DOHH2 (cell line): ENCODE data around the gene RAB3IL1.

ENCODE experiments used
- H3F3A ChIP-seq: fragments of 200-600 bp; sonication (generic), shearing (Covaris generic); 2 replicates; pipeline ENCODE4 v1.6.0; 2016; ENCODE audit warnings: antibody characterized with exemption, mild to moderate bottlenecking; ENCODE audit not compliant: control insufficient read depth, insufficient read depth
- H3K27ac ChIP-seq: fragments of 200-600 bp; sonication (generic); 2 replicates; pipeline ENCODE4 v1.5.1; 2014; ENCODE audit warnings: low read depth, mild to moderate bottlenecking, low read length, moderate library complexity
- H3K27me3 ChIP-seq: fragments of 200-600 bp; sonication (generic); 2 replicates; pipeline ENCODE4 v1.6.1; 2014; ENCODE audit warnings: mild to moderate bottlenecking, low read length, mixed read lengths; ENCODE audit not compliant: control insufficient read depth
- H3K36me3 ChIP-seq: fragments of 200-600 bp; sonication (generic); 2 replicates; pipeline ENCODE4 v1.6.1; 2014; ENCODE audit warnings: mild to moderate bottlenecking, low read length, moderate library complexity, mixed read lengths; ENCODE audit not compliant: control insufficient read depth
- H3K4me1 ChIP-seq: fragments of 200-600 bp; sonication (generic); 2 replicates; pipeline ENCODE4 v1.6.1; 2014; ENCODE audit warnings: mild to moderate bottlenecking, low read length, mixed read lengths; ENCODE audit not compliant: control insufficient read depth
- H3K4me2 ChIP-seq: fragments of 200-600 bp; sonication (generic); 2 replicates; pipeline ENCODE4 v1.6.0; 2014; ENCODE audit warnings: mild to moderate bottlenecking, low read length, moderate library complexity
- H3K4me3 ChIP-seq: fragments of 200-600 bp; sonication (generic); 2 replicates; pipeline ENCODE4 v1.5.1; 2014; ENCODE audit warnings: mild to moderate bottlenecking, low read length, mixed read lengths
- H3K79me2 ChIP-seq: fragments of 200-600 bp; sonication (generic); 2 replicates; pipeline ENCODE4 v1.6.1; 2014; ENCODE audit warnings: mild to moderate bottlenecking, low read length, mixed read lengths; ENCODE audit not compliant: control insufficient read depth
- H3K9me2 ChIP-seq: fragments of 200-600 bp; sonication (generic); replicated peaks from 2 replicates; pipeline ENCODE4 v1.6.1; 2014; ENCODE audit warnings: mild to moderate bottlenecking, low read length, mixed read lengths; ENCODE audit not compliant: control insufficient read depth
- H3K9me3 ChIP-seq: fragments of 200-600 bp; sonication (generic); 2 replicates; pipeline ENCODE4 v1.6.1; 2014; ENCODE audit warnings: antibody characterized with exemption, low read length, mixed read lengths; ENCODE audit not compliant: control insufficient read depth, insufficient read depth
- H4K20me1 ChIP-seq: fragments of 200-600 bp; sonication (generic); 2 replicates; pipeline ENCODE4 v1.6.0; 2014; ENCODE audit warnings: low read depth, mild to moderate bottlenecking, antibody characterized with exemption, low read length, moderate library complexity; ENCODE audit not compliant: control insufficient read depth, insufficient read depth
- CTCF ChIP-seq: fragments of 200-600 bp; sonication (generic); IDR thresholded peaks from one replicate; pipeline ENCODE4 v1.5.1; 2014; ENCODE audit warnings: antibody characterized with exemption, mild to moderate bottlenecking, low read depth, low read length; ENCODE audit not compliant: poor library complexity, severe bottlenecking
- EZH2phosphoT487 ChIP-seq: fragments of 200-600 bp; sonication (generic); IDR thresholded peaks from 2 replicates; pipeline ENCODE4 v1.6.1; 2017; ENCODE audit warnings: borderline replicate concordance, mild to moderate bottlenecking, antibody characterized with exemption, low read length, moderate library complexity, mixed read lengths

RAB3IL1 gene

GRCh38 chr11:61869708-61870451, 47.5 kb downstream of the RAB3IL1 start:
- Histone ChIP-seq H3F3A (0 out of 2 replicates have a peak, but pooled peaks cover 6% of the 10 kb centered on the region), H3K27me3 (no peaks in the 10 kb centered on the region), H3K9me3 (no peaks in the 10 kb centered on the region), H3K36me3 (peaks cover 19% of the 10 kb centered on the region), H3K27ac (no peak overlapping the region), H3K4me1 (peaks cover 14% of the 10 kb centered on the region), H3K79me2 (no peaks in the 10 kb centered on the region), H3K4me2 (no peak overlapping the region), H3K9me2 (no peaks in the 10 kb centered on the region), H4K20me1 (peaks cover 2% of the 10 kb centered on the region; the same call in 1 of the 2 replicates), H3K4me3 (no peak overlapping the region)
- no peak for TF ChIP-seq EZH2phosphoT487

GRCh38 chr11:61869429-61869707, 48.0 kb downstream of the RAB3IL1 start:
- TF ChIP-seq CTCF: no peak
- no peak for TF ChIP-seq EZH2phosphoT487
- no peaks in the 10 kb centered on the region for H3K79me2 ChIP-seq
- peaks cover 22% of the 10 kb centered on the region for H3K36me3 ChIP-seq
- peaks cover 14% of the 10 kb centered on the region for H3K4me1 ChIP-seq
- no peak overlapping the region for H3K27ac ChIP-seq
- H3K9me3 ChIP-seq: no peaks in the 10 kb centered on the region
- no peaks in the 10 kb centered on the region for H3K9me2 ChIP-seq
- 0 out of 2 replicates have a peak, but pooled peaks cover 6% of the 10 kb centered on the region for H3F3A ChIP-seq
- no peaks in the 10 kb centered on the region for H3K27me3 ChIP-seq
- H3K4me2 ChIP-seq: no peak overlapping the region
- peaks cover 4% of the 10 kb centered on the region; the same call in 1 of the 2 replicates for H4K20me1 ChIP-seq
- H3K4me3 ChIP-seq: no peak overlapping the region

GRCh38 chr11:61868571-61869428, 48.6 kb downstream of the RAB3IL1 start:
- H3K27ac ChIP-seq: no peak overlapping the region
- H4K20me1 ChIP-seq: peaks cover 4% of the 10 kb centered on the region; the same call in 1 of the 2 replicates
- H3K4me1 ChIP-seq: peaks cover 14% of the 10 kb centered on the region
- no peaks in the 10 kb centered on the region for H3K27me3 ChIP-seq
- no peak overlapping the region for H3K4me2 ChIP-seq
- no peaks in the 10 kb centered on the region for H3K9me2 ChIP-seq
- 0 out of 2 replicates have a peak, but pooled peaks cover 6% of the 10 kb centered on the region for H3F3A ChIP-seq
- no peaks in the 10 kb centered on the region for H3K9me3 ChIP-seq
- peaks cover 23% of the 10 kb centered on the region for H3K36me3 ChIP-seq
- H3K4me3 ChIP-seq: no peak overlapping the region
- TF ChIP-seq CTCF: no peak
- TF ChIP-seq EZH2phosphoT487: no peak
- no peaks in the 10 kb centered on the region for H3K79me2 ChIP-seq

- no peak for TF ChIP-seq CTCF
- TF ChIP-seq EZH2phosphoT487: no peak
- no peaks in the 10 kb centered on the region for H3K79me2 ChIP-seq
- H3K4me3 ChIP-seq: no peak overlapping the region
- no peak overlapping the region for H3K27ac ChIP-seq
- peaks cover 4% of the 10 kb centered on the region; the same call in 1 of the 2 replicates for H4K20me1 ChIP-seq
- 0 out of 2 replicates have a peak, but pooled peaks cover 6% of the 10 kb centered on the region for H3F3A ChIP-seq
- no peaks in the 10 kb centered on the region for H3K9me3 ChIP-seq
- peaks cover 14% of the 10 kb centered on the region for H3K4me1 ChIP-seq
- H3K27me3 ChIP-seq: no peaks in the 10 kb centered on the region
- H3K36me3 ChIP-seq: peaks cover 42% of the 10 kb centered on the region
- no peak overlapping the region for H3K4me2 ChIP-seq
- no peaks in the 10 kb centered on the region for H3K9me2 ChIP-seq
These were observed 50.4 kb downstream of the RAB3IL1 start for GRCh38 chr11:61866958-61867343.
